SK-N-MC (cell line): ENCODE measurements around the gene MX2.

ENCODE experiments used
- EZH2 ChIP-seq: fragments of 200-600 bp; sonication (generic); IDR thresholded peaks from one replicate; pipeline ENCODE4 v1.6.1; 2017; ENCODE audit warnings: antibody characterized with exemption
- FOXP2 ChIP-seq: optimal IDR thresholded peaks from 2 replicates; pipeline ENCODE3; 2011; ENCODE audit warnings: mild to moderate bottlenecking, moderate library complexity; ENCODE audit not compliant: insufficient read depth; ENCODE audit errors: extremely low read length, control extremely low read depth
- POLR2AphosphoS5 ChIP-seq: IDR thresholded peaks from 2 replicates; pipeline ENCODE4 v1.6.1; 2012; ENCODE audit warnings: mild to moderate bottlenecking, low read depth, low read length, borderline replicate concordance

GRCh38 chr21:41427556-41427955, 65.7 kb downstream of the MX2 start:
- TF ChIP-seq POLR2AphosphoS5 (no peak), EZH2 (no peak), FOXP2 (no peak)
